Activated CD4-positive, alpha-beta T cell treated with anti-CD3 and anti-CD28 coated beads, Interleukin-2, Interleukin-4, amounts not matched to agents 100 ng/mL and 50 ng/mL, durations not matched to agents 16 hours and 8 hours (primary cell): ENCODE results near the gene PRKN.
A peak's percentile ranks its signal among the peaks of the same experiment; 100 is the strongest.

Experiments
- DNase-seq: peaks from one replicate; pipeline ENCODE4 v3.0.0-alpha.2; 2020; ENCODE audit warnings: low spot score

PRKN gene

GRCh38 chr6:161711938-161712337 lies 1015.6 kb downstream of the PRKN start:
- DNase-seq = no peak

GRCh38 chr6:161711515-161711914 lies 1016.1 kb downstream of the PRKN start:
- DNase-seq = no peak

GRCh38 chr6:161710698-161711097 lies 1016.9 kb downstream of the PRKN start:
- no peak for DNase-seq

DNA sequence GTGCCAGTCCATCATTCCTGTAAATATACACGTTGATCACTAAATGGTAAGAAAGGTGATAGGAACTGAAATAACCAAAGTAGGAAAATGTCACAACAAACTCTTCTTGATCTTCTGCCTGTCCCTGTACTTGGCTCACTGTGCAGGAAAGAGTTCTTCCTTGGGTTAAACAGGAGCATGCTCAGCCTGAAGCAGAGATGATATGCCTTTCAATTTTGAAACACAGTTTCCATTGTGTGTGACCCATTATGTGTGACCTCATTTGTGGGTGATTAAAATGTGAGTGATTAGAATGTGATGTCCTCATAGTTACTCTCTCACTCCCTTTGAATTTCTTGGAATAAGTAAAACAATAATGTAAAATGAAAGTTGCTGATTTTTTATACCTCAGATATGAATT lies 1026.5 kb downstream of the PRKN start:
- no peak for DNase-seq

- no peak for DNase-seq
These were observed 1030.8 kb downstream of the PRKN start for GRCh38 chr6:161696801-161697200.

DNA sequence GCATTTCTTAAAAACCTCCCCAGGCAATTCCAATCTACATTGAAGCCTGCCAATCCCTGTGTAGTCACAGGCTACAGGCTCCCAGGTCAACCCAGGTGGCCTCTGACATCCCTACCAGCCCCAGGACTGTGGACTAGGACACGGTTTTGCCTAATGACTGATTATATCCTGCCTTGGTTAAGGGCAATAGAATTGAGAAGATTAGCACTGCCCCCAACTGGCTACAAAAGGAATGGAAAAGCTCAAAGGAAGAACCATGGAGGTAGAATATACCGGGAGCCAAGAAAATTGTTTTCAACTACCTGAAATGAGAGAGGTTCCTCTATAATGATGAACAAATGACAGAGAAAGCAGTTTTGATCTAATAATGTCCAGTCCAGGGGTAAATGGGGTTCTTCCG lies 1032.6 kb downstream of the PRKN start:
- peak; percentile 6 for DNase-seq

DNA sequence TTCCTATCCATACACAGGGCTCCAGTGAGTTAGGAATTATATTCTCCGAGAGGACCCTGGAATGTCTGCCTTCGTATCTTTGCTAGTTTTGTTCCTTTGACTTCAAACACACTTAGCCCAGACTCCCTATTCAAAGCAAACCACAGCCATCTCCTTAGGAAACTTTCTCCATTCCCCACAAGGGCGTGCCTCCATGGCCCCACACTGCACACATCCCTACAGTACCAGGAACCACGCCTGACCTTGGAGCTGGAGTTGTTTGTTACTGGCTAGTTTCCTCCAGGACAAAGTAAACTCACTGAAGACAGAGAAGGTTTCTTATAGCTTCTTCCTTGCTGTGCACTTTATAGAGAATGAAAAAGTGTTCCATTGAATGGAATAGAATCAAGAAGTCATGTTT lies 1040.9 kb downstream of the PRKN start:
- DNase-seq = no peak

GRCh38 chr6:161684731-161685475 lies 1042.7 kb downstream of the PRKN start:
- no peak for DNase-seq

DNA sequence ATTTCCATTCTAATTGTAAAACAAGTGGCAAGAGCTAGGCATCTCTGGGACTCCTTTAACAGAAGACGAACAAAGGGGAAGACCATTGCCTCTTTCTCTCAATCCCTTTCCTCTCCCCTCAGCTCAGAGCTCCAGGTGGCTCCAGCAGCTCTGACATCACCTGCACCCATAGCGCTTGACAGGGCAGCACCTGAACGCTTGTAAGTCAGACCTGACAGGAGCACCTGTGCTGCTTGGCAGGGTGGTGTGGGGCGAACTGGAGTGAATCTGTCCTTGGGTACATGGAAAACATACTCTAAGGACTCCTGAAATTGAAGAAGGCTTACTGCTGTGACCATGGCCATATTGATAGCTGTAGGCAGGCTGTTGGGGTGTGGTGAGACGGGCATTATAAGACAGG lies 1044.2 kb downstream of the PRKN start:
- no peak for DNase-seq

DNA sequence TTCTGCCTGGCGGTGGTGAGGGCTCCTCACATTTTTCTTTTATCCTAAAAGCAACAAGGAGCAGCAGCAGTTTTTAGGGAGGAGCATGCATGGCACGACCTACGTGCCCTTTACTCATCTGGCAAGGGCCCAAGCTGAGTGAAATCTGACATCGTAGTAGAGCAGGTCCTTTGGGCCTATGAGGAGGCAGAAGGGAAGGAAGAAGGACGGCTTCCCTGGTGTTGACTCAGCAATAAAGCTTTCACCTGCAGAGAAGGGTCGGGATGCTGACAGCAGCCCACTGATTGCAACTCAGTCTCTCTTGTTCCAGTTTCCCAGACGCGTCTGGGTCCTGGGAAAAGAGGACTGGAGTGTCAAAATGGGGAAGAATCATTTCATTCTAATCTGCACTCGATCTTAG lies 1044.6 kb downstream of the PRKN start:
- DNase-seq = no peak

GRCh38 chr6:161679980-161680538 lies 1047.5 kb downstream of the PRKN start:
- no peak for DNase-seq

DNA sequence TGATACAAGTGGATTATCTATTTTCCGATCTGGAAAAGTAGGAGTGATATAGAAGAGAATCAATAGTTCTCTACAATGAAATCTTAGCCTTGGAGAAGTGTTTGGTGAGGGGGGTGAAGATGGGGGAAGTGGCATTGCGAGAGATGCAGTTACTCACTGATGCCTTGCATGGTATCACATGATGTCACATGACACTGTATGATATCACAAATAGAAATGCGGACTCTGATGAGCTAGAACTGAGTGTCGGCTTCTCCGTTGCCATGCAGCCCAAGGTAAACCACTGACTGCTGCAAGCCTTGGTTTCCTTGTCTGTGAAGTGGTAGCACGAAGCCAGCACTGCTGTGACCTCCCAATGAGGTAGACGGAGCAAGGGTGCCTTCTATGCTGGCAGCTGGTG lies 1050.4 kb downstream of the PRKN start:
- no peak for DNase-seq

GRCh38 chr6:161676586-161676985 lies 1051.0 kb downstream of the PRKN start:
- peak; percentile 25 for DNase-seq

DNA sequence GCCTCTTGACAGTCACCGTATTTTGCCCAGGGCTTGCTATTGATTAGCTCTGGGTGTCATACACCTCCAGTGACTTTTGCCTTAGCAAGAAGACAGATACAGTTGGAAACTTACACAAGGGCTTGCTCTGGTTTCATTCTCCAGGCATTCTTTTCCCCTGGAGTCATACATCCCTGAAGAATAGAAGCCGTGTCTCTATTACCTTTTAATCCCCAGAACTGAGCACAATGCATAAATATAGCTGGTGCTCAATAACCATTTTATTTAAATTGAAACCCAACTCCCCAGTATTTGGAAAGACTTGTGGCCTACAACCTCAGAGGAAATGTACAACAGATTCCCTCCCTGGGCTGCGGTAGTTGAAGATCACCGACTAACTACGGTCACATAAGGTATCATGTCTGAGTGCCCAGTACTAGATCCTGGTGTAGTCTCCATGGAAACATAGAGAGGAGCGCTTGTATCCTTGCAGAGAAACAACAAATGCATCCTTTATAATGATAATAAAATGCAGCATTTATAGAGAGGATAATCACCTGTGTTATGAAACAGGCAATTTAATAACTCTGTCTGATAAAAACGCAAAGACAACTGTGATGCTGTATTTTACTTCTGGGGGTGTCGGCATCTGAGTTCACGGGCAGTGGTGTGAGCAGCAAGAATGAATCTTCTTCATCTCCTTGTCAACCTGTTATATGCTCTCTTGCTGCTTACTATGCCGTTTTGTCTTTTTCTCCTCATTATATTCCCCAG lies 1052.5 kb downstream of the PRKN start:
- DNase-seq = no peak

DNA sequence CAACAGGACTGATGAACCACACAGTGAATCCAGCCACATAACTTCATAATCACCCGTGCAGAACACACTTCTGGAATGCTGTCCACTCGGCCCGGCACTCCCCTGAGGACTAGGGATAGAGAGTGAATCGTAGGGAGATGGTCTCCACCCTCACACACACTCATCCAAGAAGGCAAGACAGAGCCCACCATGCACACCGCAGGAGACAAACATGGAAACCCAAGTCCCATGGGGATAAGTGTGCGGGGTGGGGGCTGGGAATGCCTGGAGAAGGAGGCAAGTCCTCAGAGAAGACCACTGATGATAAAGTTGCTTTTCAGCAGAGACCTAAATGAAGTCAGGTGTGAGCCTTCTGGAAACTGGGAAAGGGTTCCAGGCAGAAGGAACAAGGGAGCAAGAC lies 1054.5 kb downstream of the PRKN start:
- DNase-seq = no peak

DNA sequence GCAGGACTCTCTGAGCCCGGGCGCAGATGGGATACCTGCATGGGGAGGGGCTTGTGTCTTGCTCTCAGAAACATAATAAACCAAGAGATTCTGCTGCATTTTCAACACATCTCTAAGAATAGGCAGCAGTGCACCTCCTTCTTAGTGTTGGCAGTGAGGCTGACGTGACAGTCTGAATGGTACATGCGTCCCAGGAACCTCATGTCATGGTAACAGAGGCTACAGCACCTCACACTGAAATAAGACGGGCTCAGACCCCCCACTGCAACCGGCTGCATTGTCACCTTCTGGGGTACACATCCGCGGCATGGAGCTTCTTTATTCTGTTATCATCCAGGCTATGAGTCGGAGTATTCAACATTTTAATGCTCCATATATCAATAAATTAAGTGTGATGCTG lies 1056.4 kb downstream of the PRKN start:
- DNase-seq = no peak

GRCh38 chr6:161668665-161669064 lies 1058.9 kb downstream of the PRKN start:
- no peak for DNase-seq

DNA sequence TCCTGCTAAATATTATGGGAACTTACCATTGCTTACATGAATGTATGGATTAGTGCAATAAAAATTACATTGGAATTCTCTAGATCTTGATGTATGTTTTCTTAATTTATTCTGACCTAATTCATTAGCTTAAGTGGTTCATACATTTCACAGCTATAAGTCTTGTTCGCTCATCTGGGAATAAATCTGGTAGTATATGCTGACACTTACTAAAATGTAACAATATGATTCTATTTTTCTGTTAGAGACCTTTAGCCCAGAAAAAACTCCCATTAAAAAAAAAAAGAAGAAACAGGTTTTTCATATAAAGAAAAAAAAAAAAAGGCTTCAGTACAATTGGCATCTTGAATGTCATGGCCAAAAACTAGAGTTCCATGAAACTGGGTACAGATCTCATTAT lies 1059.6 kb downstream of the PRKN start:
- DNase-seq = no peak

- DNase-seq = no peak
These were observed 1063.9 kb downstream of the PRKN start for GRCh38 chr6:161663682-161664081.

DNA sequence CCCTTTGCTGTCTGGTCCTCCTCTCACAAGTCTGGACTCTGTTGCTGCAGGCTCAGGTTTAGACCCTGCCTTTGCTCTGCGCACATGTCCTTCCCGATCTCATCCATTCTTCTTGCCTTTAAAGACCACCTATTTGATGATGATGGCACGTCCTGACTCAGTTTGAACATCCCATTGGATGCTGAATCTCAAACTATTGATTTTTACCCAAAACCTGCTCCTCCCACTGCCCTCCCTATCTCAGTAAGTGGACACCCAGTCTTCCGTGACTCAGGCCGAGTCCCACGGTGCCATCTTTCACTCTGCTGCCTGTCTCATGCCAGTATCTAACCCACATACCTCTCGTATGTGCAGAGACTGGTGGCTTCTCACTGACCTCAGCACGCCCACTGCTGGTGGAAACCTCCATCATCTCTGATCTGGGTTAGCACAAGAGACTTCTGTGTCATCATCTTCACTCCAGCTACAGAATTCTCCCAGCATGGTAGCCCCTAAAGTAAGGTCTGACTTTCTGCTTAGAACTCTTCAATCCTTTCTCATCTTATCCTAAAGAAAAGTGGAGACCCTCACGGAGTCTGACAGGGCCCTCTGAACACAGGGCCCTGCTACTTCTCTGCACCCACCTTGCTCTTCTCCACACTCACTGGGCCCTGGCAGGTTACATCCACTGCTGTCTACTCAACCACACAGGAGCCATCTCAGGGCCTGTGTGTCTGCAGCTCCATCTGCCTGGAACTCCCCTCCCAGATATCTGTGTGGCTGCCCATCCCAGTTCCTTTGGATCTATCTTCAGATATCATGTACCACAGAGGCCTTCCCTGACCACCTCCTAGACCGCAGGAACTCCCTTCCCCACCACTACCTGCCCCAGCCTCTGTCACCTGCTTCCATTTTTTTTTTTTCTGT lies 1066.6 kb downstream of the PRKN start:
- no peak for DNase-seq

DNA sequence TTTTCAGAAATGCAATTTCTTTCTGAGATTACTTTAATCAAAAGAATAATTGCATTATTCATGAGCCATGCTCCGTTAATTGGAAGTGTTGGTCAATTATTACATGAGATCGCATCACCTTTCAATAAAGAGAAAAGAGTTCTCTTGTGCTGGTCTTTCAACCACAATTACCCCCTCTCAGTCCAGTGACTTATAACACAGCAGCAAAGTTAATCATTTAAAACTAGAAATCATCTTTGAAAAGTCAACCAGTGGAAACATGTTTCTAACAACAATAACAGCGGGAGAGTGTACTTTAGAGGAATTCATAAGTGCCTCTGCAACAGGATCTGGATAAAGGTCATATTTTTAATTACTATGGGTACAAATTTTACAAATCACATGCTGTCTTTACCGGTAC lies 1069.4 kb downstream of the PRKN start:
- no peak for DNase-seq

DNA sequence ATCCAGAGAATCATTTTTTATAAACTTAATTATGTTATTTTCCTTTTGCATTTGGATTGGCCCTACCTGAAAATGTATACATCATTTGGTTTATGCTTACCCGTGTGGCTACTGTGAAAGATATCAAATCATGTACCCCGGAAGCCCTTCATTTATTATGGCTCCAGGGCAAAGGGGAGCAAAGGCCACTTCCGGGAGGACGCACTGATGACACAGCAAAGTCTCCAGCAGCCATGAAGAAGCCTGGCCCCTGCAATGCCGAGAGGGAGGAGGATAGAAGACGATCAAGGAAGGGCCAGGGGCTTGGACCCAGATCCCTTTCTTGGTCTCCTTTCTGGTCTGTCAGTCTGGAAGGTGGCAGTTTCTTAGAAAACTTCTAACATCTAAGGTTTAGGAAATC lies 1073.4 kb downstream of the PRKN start:
- no peak for DNase-seq
